Naive B cell (primary cell): ENCODE measurements around the gene GOLGA6L10. TPM values are rescaled to one million over a fixed set of nuclear protein-coding genes. Genes with fewer than 3 reads are reported as not detected.

Experiments
- ATAC-seq, 2 donors: fragments of 150-1000 bp; cut with Tn5 transposase; 2 replicates each; pipeline ENCODE4 v1.10.0; 2021; ENCODE audit warnings: low read depth in 2 of 2, mild to moderate bottlenecking in 2 of 2, moderate library complexity in 2 of 2
- DNase-seq: peaks from one replicate; pipeline ENCODE4 v3.0.0; 2022
- H3K27ac Mint-ChIP-seq, 6 donors: one replicate each; pipeline ENCODE4 v1.8.0; 2020 to 2022; ENCODE audit warnings: mild to moderate bottlenecking in 6 of 6, mixed read lengths in 6 of 6, moderate library complexity in 5 of 6, inconsistent platforms in 2 of 6
- H3K27me3 Mint-ChIP-seq, 3 donors: one replicate each; pipeline ENCODE4 v1.8.0; 2021 to 2022; ENCODE audit warnings: mixed read lengths in 3 of 3, mild to moderate bottlenecking in 1 of 3
- H3K36me3 Mint-ChIP-seq, 2 donors: one replicate each; pipeline ENCODE4 v1.8.0; 2020 to 2022; ENCODE audit warnings: mixed read lengths in 2 of 2, inconsistent platforms in 1 of 2, mild to moderate bottlenecking in 1 of 2
- H3K4me1 Mint-ChIP-seq, 3 donors: one replicate each; pipeline ENCODE4 v1.8.0; 2020 to 2022; ENCODE audit warnings: mixed read lengths in 3 of 3, inconsistent platforms in 1 of 3, mild to moderate bottlenecking in 1 of 3, moderate library complexity in 1 of 3
- H3K4me3 Mint-ChIP-seq, 8 donors: one replicate each; pipeline ENCODE4 v1.8.0; 2020 to 2022; ENCODE audit warnings: mild to moderate bottlenecking in 8 of 8, mixed read lengths in 8 of 8, moderate library complexity in 8 of 8, inconsistent platforms in 2 of 8
- H3K9me3 Mint-ChIP-seq, 7 donors: one replicate each; pipeline ENCODE4 v1.8.0; 2020 to 2022; ENCODE audit warnings: mixed read lengths in 7 of 7, mild to moderate bottlenecking in 5 of 7, inconsistent platforms in 2 of 7, moderate library complexity in 1 of 7
- polyA plus RNA-seq, 6 donors: library from polyadenylated mRNA; unstranded; fragments of 300-500 nt; fragmentation: Illumina TruSeq; gene quantifications; one replicate each; pipeline ENCODE4 v1.2.3, GENCODE V29; 2021; ENCODE audit warnings: low read depth in 6 of 6

Gene GOLGA6L10
- polyA plus RNA-seq, 6 donors from 2014 or later: 0.09 to 0.17 (median 0.13) TPM; not detected in 3

GRCh38 chr15:82294061-82294690 is 55.1 kb downstream of the GOLGA6L10 start:
- Mint-ChIP-seq H3K27me3 (peaks cover 0 to 6% (median 6%) of the 10 kb centered on the region in 3 donors), H3K4me3 (no peak overlapping the region), H3K9me3 (peaks cover 3 to 11% (median 7%) of the 10 kb centered on the region in 7 donors), H3K4me1 (peaks cover 0 to 7% (median 4%) of the 10 kb centered on the region in 3 donors), H3K27ac (no peak overlapping the region), H3K36me3 (peaks cover 5 to 8% of the 10 kb centered on the region in 2 donors)
- ATAC-seq: no peak
- no peak for DNase-seq

- ATAC-seq: no peak
- Mint-ChIP-seq H3K9me3 (peaks cover 3 to 21% (median 14%) of the 10 kb centered on the region in 7 donors), H3K4me3 (no peak overlapping the region), H3K27ac (peak overlapping the region in 2 of 6 donors; percentile 34 to 49), H3K27me3 (peaks cover 0 to 2% (median under 1%) of the 10 kb centered on the region in 3 donors), H3K4me1 (peaks cover 4 to 5% (median 4%) of the 10 kb centered on the region in 3 donors), H3K36me3 (peaks cover 9 to 18% of the 10 kb centered on the region in 2 donors)
- DNase-seq: no peak
Observed at GRCh38 chr15:82292271-82292670, 57.0 kb downstream of the GOLGA6L10 start.

Other genes starting within 250 kb of the GOLGA6L10 start
- gene EFL1, start 86.7 kb downstream of the GOLGA6L10 start, polyA plus RNA-seq: 10 to 100 TPM; 17.7 to 43.0 (median 23.7) TPM
- 10 to 100 TPM in 1 of 6 donors, 1 to 10 TPM in 4, under 1 TPM in 1; 0.80 to 24.0 (median 4.4) TPM for gene SAXO2, start 86.7 kb downstream of the GOLGA6L10 start, polyA plus RNA-seq
- gene GOLGA6L9, start 80.3 kb upstream of the GOLGA6L10 start, polyA plus RNA-seq: under 1 TPM in 5 of 6 donors, not detected in 1; 0.16 to 0.86 (median 0.48) TPM
- 1,000 to 10,000 TPM; 1,169 to 1,691 (median 1,534) TPM for gene RPS17, start 191.0 kb upstream of the GOLGA6L10 start, polyA plus RNA-seq